ENCODE results near the gene HLTF.
A peak's percentile ranks its signal among the peaks of the same experiment; 100 is the strongest.

HLTF gene

GRCh38 chr3:149016669-149017541 is 69.4 kb downstream of the HLTF start:
- peak; percentile 30 for DNase-seq (ENCODE audit: low read depth, low spot score)

DNA sequence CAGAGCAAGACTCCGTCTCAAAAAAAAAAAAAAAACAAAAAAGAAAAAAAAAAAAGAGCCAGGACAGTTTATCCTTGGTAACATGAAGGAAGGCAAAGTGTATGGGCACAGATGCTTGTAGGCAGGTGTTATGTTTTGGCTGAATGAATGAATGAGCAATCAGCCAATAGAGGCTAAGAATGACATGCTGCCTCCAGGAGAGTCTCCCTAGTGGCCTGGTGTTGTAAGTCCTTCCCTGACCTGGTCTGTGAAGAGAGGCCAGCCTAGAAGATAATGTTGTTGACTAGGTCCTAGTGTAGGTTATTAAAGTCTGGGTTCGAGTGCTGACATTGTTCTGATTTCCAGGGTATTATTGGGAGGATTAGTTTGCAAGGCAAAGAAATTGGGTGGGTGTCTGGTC is 70.1 kb downstream of the HLTF start:
- no peak for DNase-seq (ENCODE audit: low read depth, low spot score)

DNA sequence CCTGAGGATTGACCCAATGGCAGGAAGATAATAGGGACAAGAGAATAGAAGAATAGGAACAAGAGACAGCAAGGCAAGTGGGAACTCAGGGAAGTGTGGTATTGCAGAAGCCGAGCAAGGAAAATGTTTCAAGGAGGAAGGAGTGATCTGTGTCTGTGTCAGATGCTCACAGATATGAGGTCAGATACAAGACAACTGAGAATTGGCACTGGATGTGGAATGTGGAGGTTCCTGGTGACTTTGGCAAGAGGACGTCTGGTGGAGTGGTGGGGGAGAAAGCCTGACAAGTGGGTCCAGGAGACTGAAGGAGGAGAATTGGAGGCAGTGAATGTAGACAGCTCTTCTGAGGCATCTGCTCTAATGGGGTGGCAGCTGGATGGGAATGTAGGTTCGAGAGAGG is 70.9 kb downstream of the HLTF start:
- no peak for DNase-seq (ENCODE audit: low read depth, low spot score)

DNA sequence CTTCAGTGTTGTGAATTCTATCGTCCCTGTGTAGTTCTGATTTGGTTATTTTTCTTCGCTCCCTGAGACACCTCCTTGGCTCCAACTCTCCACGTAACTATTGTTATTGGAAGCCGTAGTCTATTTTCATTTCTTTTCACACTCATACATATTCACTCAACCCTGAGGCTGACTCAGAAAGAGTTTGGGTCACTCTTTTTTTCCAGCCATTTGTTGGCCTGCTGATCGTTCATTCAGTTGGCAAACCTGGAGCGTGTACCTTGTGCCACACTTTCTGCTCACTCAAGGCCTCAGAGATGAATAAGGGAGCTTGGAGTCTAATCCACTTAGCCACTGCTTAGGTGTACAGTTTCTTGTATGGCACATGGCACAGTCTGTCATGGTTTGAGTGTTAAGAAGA is 72.6 kb downstream of the HLTF start:
- no peak for DNase-seq (ENCODE audit: low read depth, low spot score)

DNA sequence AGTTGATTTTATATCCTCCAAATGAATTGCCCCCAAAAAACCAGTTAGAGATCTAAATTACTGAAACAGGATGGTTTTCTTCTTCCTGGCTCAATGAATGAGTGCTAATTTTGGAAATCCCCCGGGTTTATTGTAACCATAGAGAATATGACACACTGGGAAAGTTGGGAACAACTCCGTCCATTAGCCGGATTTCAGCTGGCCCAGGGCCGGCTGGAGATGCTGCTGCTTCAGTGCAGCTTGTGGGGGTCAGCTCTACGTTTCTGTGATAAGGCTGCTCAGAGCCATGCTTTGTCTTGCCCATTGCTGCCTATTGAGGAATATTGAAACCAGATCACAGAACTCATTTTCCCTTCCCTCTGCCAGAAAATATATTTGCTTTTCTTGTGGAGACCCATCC is 74.7 kb downstream of the HLTF start:
- no peak for DNase-seq (ENCODE audit: low read depth, low spot score)

- no peak for DNase-seq (ENCODE audit: low read depth, low spot score)
These were observed 75.4 kb downstream of the HLTF start for GRCh38 chr3:149010966-149011365.

DNA sequence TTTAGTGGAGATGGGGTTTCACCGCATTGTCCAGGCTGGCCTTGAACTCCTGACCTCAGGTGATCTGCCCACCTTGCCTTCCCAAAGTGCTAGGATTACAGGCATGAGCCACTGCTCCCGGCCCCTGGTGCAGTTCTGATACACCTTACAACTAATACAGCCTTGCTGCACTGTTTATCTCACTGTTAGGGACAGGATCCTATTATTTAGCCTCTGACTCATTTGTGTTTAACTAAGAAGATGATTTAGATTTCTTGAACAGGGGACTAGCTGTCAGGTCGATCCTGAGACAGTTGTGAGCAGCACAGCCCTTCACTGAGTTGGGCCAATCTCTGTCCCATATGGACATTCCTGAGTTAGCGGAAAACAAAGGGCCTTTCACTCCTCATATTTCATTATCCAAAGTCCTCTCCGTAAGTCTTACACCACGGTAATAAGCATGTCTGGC is 75.8 kb downstream of the HLTF start:
- DNase-seq (ENCODE audit: low read depth, low spot score) = no peak

DNA sequence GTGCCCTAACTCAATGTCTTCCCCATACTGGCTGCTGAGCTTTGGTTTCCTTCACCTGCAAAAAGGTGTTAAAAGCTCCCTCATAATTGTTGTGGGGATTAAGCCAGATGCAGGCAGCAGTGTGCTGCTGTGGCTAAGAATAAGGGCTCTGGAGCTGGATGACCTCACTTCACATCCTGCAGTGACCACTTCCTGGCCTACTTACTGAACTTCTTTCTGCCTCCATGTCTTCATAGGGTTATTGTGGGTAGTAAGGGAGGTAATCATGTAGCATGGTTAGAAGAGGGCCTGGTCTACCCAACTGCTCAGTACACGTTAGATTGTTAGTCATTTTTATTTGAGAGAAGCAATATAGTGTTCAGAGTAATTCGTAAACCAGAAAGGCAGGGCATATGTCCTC is 76.6 kb downstream of the HLTF start:
- no peak for DNase-seq (ENCODE audit: low read depth, low spot score)

GRCh38 chr3:149007567-149008257 is 78.6 kb downstream of the HLTF start:
- no peak for DNase-seq (ENCODE audit: low read depth, low spot score)

DNA sequence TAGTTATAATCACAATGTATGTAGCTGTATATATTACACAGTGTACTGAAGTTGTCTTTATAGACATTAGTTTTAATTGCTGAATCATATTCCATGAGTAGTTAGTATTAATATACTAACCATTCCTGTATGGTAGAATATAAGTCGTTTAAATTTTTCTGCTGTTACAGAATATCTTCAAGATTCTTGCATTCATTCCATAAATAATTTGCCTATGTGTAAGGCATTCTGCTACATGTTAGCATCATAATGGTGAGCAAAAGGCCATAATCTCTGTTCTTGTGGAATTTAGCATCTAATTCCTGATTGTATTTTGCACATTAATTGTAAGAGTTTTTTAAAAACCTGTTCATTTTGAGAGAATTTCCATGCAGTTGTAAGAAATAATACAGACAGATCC is 80.9 kb downstream of the HLTF start:
- DNase-seq (ENCODE audit: low read depth, low spot score) = no peak

DNA sequence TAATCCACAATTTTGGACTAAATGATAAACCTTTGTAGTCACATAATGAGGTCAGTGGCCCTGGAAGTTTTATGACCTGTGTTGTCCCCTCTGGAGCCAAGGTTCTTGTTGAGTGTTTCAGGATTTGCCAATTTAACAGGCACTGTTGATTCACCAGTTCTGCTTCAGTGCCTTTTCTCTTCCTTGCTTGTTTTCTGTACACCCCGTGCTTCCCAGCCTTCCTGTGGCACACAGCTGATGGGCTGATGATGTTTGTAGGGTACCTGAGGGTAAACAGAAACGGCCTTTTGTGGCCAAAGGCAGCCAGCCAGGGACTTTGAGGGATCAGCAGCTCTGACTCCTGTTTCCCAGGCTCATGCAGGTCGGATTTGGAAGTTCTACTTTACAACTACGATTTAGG is 81.7 kb downstream of the HLTF start:
- DNase-seq (ENCODE audit: low read depth, low spot score) = no peak

DNA sequence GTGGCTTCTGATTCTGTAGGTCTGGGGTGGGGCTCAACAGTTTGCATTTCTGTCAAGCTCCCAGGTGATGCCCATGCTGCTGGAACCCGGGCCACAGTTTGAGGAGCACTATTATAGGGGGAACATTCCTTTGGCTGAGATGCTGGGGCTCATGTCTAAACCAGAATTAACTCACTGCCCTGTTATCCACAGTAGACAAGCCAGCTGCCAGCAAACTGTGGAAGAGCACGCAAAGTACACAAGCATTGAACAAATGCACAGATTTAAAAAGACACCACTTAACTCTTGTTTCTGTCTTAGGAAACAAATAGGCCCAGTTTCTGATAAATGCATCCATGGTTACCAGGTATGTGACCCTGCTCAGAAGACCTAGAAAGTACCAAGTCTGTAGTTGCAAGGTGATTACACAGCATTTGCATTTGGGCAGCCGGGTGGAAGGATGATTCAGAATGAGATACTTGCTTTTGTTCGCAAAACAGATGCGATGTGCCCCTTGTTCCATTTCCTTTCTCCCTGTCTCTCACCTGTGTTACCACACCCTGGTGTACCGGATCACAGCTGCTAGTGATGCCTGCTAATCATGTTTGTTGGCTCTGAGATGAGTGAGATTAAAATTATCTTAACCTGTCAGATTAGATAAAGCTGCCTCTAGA is 82.6 kb downstream of the HLTF start:
- DNase-seq (ENCODE audit: low read depth, low spot score) = no peak

DNA sequence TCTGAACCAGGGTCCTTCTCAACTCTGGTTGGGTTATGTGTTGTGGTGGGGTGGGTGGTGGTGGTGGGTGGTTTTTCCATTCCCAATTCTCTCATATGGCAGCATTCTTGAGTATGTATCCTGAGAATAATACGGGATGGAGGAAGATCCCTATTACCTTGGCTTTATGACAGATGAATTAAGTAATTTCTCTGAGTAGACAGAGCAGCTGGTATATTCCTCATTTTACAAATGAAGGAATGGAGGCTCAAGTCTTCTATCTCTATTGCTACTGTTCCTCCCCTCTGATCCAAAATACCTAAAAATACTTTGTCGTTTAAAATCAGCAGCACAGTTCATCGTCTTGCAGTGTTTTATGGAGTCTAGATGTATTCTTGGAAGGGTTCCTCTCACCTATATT is 84.6 kb downstream of the HLTF start:
- DNase-seq (ENCODE audit: low read depth, low spot score) = no peak

DNA sequence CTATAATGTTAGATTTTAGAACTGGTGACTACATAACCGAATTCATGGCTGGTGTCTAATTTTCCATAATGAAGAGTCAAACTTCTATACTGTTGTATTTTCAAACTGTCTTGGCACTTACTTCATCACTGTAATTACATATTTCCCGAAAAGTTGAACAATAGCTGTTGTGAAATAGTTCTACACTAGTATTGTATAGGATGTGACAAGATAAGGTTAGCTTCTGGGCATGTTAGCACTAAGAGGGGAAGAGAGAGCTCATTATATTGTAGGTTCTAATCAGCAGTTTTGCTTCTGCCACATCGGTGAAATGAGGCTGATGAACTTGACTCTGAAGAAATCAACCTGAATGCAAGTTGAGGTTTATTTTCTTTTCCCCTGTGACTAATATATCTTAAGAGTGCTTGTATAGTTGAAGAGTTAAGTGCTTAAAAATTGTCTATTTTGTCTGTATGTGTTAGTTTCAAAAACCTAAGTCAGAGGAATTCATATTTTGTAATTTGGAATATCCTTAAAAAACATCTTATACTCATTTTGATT is 86.1 kb downstream of the HLTF start:
- DNase-seq (ENCODE audit: low read depth, low spot score) = no peak

- DNase-seq (ENCODE audit: low read depth, low spot score) = no peak
These were observed 86.5 kb downstream of the HLTF start for GRCh38 chr3:148999806-149000205.

- no peak for DNase-seq (ENCODE audit: low read depth, low spot score)
These were observed 87.5 kb downstream of the HLTF start for GRCh38 chr3:148998715-148999423.

DNA sequence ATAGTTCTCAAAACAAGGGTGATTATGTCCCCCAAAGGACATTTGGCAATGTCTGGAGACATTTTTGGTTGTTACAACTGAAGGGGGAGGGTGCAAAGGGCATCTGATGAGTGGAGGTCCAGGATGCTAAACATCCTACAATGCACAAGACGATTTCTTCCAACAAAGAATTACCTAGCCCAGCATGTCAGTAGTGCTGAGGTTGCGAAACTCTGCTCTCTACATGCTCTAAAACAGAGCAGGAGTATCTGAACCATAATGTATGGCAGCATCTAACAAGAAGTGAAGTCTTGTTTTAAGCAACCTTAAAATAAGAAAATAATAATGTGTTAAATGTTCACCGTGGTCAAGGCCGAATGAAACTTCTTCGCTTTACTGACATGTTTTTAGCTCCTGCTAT is 88.0 kb downstream of the HLTF start:
- no peak for DNase-seq (ENCODE audit: low read depth, low spot score)

GRCh38 chr3:148997623-148998022 is 88.7 kb downstream of the HLTF start:
- no peak for DNase-seq (ENCODE audit: low read depth, low spot score)

DNA sequence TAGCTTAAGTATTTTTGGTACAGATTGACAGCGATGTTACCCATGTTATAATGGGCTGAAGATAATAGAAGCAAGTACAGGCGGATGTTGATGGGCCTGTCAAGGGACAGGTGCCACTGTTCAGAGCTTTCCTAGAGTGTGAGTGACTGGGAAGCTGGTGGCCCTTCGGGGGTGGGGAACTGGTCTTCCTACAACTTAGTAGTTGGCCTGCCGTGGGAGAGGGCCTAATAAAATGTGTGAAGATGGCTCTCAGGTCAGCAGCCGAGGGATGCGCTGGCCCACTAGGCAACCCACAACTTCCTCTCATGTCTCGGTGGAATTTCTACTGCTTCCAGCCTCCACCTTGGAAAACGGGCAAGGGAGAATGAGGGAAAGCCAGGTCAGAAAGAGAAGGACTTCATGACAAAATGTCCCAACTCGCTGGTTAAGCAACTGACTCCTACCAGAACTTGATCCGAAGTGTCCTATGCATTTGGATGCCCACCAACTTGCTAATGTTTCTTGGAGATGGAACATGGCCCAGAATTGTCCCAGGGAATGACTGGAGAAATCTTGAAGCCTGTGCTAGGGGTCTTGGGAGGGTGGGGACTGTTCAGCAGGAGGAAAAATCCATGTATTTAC is 93.6 kb downstream of the HLTF start:
- no peak for DNase-seq (ENCODE audit: low read depth, low spot score)

DNA sequence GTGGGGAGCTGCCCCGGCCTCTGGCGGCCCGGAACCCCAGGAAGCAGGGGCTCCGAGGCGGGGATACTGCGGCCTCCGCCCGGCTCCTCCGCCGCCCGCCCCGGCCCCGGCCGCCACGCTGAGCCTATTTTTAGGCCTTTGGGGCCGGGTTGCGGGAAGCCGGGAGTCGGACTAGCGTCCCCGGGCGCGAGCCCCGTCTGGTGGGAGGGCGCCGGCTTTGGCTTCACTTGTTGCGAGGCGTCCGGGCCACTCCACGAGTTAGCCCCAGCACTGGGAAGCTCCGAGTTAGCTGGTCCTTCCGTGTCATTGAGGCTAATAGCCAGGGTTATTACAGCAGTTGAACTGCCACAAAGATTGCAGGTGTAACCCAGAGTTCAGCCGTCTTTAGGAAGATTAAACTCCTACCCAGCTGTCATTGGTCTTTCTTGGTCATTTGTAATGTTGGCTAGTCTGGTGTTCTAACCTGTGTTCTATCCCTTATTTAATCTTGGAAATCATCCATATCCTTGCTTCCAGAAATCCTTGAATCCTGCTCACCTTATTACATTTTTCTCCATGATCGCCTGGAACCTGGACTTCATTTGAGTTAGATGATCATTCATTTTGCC is 94.2 kb downstream of the HLTF start:
- no peak for DNase-seq (ENCODE audit: low read depth, low spot score)

All from brain pericyte (primary cell).